ENCODE measurements around the gene SLC24A4. TPM values are rescaled to one million over a fixed set of nuclear protein-coding genes. Genes with fewer than 3 reads are reported as not detected.

SLC24A4 gene
- total RNA-seq, 1 experiment from 2014 or later = not detected

DNA sequence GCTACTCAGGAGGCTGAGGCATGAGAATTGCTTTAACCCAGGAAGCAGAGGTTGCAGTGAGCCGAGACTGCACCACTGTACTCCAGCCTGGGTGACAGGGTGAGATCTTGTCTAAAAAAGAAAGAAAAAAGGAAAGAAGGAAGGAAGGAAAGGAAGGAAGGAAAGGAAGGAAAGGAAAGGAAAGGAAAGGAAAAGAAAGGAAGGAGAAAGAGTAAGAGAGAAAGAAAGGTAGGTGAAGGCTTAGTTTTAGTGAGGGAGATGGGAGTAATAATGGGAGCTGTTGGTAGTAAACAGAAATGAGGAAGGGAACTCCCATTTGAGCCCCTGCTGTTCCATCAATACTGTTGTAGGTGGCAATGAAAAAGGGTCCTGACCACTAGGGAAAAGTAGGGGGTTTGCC, 28.8 kb downstream of the SLC24A4 start:
- Histone ChIP-seq H3K27ac (ENCODE audit: low read depth, low read length) (no peak overlapping the region), H3K4me3 (replicated peaks in 1 of 2; ENCODE audit: low read depth in 1 of 2, low read length in 2 of 2) (no peak overlapping the region), H3K79me2 (ENCODE audit: insufficient read depth, low read length) (no peaks in the 10 kb centered on the region), H3K9me2 (ENCODE audit: insufficient read depth) (no peaks in the 10 kb centered on the region), H4K20me1 (ENCODE audit: insufficient read depth) (no peaks in the 10 kb centered on the region), H3K4me2 (ENCODE audit: low read length) (no peak overlapping the region), H3K27me3 (ENCODE audit: insufficient read depth, low read length) (no peaks in the 10 kb centered on the region), H3K4me1 (ENCODE audit: control insufficient read depth in 1 of 2, insufficient read depth in 2 of 2, low read length in 2 of 2) (no peaks in the 10 kb centered on the region), H2AFZ (ENCODE audit: low read depth, low read length, poor library complexity, severe bottlenecking) (no peak overlapping the region), H3K36me3 (ENCODE audit: control insufficient read depth in 1 of 2, insufficient read depth in 2 of 2, low read length in 2 of 2) (no peaks in the 10 kb centered on the region), H3K9me3 (ENCODE audit: control insufficient read depth in 1 of 2, insufficient read depth in 1 of 2, low read depth in 1 of 2, low read length in 2 of 2) (no peaks in the 10 kb centered on the region), H3K9ac (ENCODE audit: low read length) (no peak overlapping the region)
- BruUV-seq (replicated peaks) = no TSS peak
- intact Hi-C loops (cut with micrococcal nuclease) = loop anchor here (10.0 kb wide), 1 partner anchor 217 kb away; no protein-coding TSS in a partner anchor
- DNase-seq (ENCODE audit: low read depth, low spot score) = no peak
- ATAC-seq = no peak
- POLR2A ChIA-PET = no interaction called here
- no peak for TF ChIP-seq SIN3A (IDR thresholded peaks at IDR 0.05; ENCODE audit: low read depth)
- no peak for TF ChIP-seq SRF (IDR thresholded peaks at IDR 0.05; ENCODE audit: low read depth)
- no peak for TF ChIP-seq TCF7L2 (IDR thresholded peaks at IDR 0.05; ENCODE audit: borderline replicate concordance, extremely low read depth, insufficient read depth, insufficient read length)
- TF ChIP-seq POLR2A (IDR thresholded peaks at IDR 0.05; ENCODE audit: borderline replicate concordance, extremely low read depth, insufficient read depth, insufficient read length) = no peak
- TF ChIP-seq FOSL1 (IDR thresholded peaks at IDR 0.05; ENCODE audit: low read depth) = no peak
- no peak for TF ChIP-seq RAD21 (IDR thresholded peaks at IDR 0.05; ENCODE audit: low read depth)
- TF ChIP-seq YY1 (IDR thresholded peaks at IDR 0.05; ENCODE audit: extremely low read depth, insufficient replicate concordance, low read depth, low read length) = no peak
- TF ChIP-seq CBX3 (IDR thresholded peaks at IDR 0.05; ENCODE audit: low read depth) = no peak
- no peak for TF ChIP-seq EZH2 (IDR thresholded peaks at IDR 0.05)
- CTCF ChIA-PET = interaction anchor here (1.1 to 2.1 kb wide), 5 partner anchors 11 to 216 kb away, joined by 4 to 14 read pairs (median 6); no protein-coding TSS in a partner anchor
- RAD21 ChIA-PET (ENCODE audit: low non-redundant PET in 1 of 2, low total read pairs in 2 of 2, uncharacterized antibody in 2 of 2, unreplicated experiment in 2 of 2) = no interaction called here

DNA sequence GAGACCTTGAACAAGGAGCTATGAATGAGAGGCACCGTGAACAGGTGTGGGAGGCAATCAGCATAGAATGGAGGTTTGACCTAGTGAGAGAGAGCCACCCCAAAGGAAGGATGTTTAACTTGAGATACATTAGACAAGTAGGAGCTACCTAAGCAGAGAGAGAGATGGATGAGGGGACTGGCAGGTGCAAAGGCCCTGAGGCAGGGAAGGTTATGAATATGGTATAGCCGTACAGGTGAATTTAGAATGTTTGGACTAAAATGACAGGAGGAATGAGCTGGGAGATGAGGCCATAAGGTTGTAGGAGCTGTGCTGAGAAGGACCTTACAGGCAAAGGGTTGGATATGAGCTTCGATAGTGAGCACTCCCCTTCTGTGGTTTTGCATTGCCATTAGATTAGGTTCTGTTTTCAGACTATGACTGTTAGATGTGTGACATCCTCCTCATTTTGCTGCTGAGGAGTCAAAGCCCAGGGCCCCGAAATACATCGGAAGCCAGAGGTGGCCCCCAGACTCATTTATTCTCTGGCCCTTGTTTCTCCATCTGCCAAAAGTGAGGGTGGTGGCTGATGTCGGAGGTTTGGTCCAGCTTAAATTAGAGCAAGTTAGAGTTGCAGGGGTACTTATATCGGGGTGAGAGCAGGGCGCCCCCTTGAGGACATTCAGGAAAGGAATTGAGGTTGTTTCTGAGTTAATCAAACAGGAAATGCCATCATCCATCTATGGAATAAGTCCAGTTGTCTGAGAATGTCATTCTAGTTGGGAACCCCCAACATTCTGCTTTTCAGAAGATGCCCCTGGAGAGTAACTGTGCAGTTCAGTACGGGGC, 29.4 kb downstream of the SLC24A4 start:
- Histone ChIP-seq H3K4me3 (replicated peaks in 1 of 2; ENCODE audit: low read depth in 1 of 2, low read length in 2 of 2) (no peak overlapping the region), H3K27ac (ENCODE audit: low read depth, low read length) (no peak overlapping the region), H3K79me2 (ENCODE audit: insufficient read depth, low read length) (no peaks in the 10 kb centered on the region), H3K4me2 (ENCODE audit: low read length) (no peak overlapping the region), H3K4me1 (ENCODE audit: control insufficient read depth in 1 of 2, insufficient read depth in 2 of 2, low read length in 2 of 2) (no peaks in the 10 kb centered on the region), H3K27me3 (ENCODE audit: insufficient read depth, low read length) (no peaks in the 10 kb centered on the region), H3K9ac (ENCODE audit: low read length) (no peak overlapping the region), H3K9me2 (ENCODE audit: insufficient read depth) (no peaks in the 10 kb centered on the region), H2AFZ (ENCODE audit: low read depth, low read length, poor library complexity, severe bottlenecking) (no peak overlapping the region), H4K20me1 (ENCODE audit: insufficient read depth) (no peaks in the 10 kb centered on the region), H3K36me3 (ENCODE audit: control insufficient read depth in 1 of 2, insufficient read depth in 2 of 2, low read length in 2 of 2) (no peaks in the 10 kb centered on the region), H3K9me3 (ENCODE audit: control insufficient read depth in 1 of 2, insufficient read depth in 1 of 2, low read depth in 1 of 2, low read length in 2 of 2) (no peaks in the 10 kb centered on the region)
- TF ChIP-seq ELF1 (IDR thresholded peaks at IDR 0.05; ENCODE audit: borderline replicate concordance, low read depth) (no peak), RAD21 (IDR thresholded peaks at IDR 0.05; ENCODE audit: low read depth) (peak; percentile 62), CTCF (IDR thresholded peaks at IDR 0.05 in 2 of 3, conservative IDR thresholded peaks at IDR 0.05 in 1 of 3; ENCODE audit: borderline replicate concordance in 1 of 3, insufficient read depth in 1 of 3, low read depth in 2 of 3, low read length in 2 of 3) (peak; percentile 41 to 89 (median 72); a peak in 5 of 6 replicates)
- CTCF ChIA-PET = interaction anchor here (0.7 to 2.1 kb wide), 8 partner anchors 10 to 355 kb away, joined by 3 to 14 read pairs (median 4); partner anchors contain the start of gene ATXN3
- ATAC-seq = peak; percentile 82
- peak; percentile 40 for DNase-seq (ENCODE audit: low read depth, low spot score)
- intact Hi-C loops (cut with micrococcal nuclease) = loop anchor here (10.0 kb wide), 1 partner anchor 218 kb away; no protein-coding TSS in a partner anchor
- no TSS peak for BruUV-seq (replicated peaks)
- RAD21 ChIA-PET (ENCODE audit: low non-redundant PET in 1 of 2, low total read pairs in 2 of 2, uncharacterized antibody in 2 of 2, unreplicated experiment in 2 of 2) = interaction anchor here in 1 of 2 experiments (1.0 kb wide), 2 partner anchors 217 to 231 kb away, joined by 3 to 4 read pairs; partner anchors contain the start of genes CPSF2 and NDUFB1
- POLR2A ChIA-PET = no interaction called here
